T-helper 2 cell treated with Interferon-gamma antibody and Interleukin-4, amounts not matched to agents 100 ng/mL and 5 ng/mL, for 36 hours (primary cell): ENCODE measurements around the gene PDE4D. TPM values are rescaled to one million over a fixed set of nuclear protein-coding genes. Genes with fewer than 3 reads are reported as not detected.
"Not testable (repeated sequence)": the region's sequence is repeated elsewhere in the genome, so short reads cannot be mapped to it uniquely, and the experiment has no call there.

Source experiments
- intact Hi-C: fragments of 100-400 bp; cut with micrococcal nuclease; formaldehyde crosslinking; loops from one replicate; pipeline ENCODE4 v1.15.1; 2023
- total RNA-seq: library from RNA; stranded (reverse); gene quantifications from 2 replicates; pipeline ENCODE4 v1.2.3, GENCODE V29; 2022

The PDE4D gene
- total RNA-seq, 1 donor from 2014 or later = 60.2 TPM

DNA sequence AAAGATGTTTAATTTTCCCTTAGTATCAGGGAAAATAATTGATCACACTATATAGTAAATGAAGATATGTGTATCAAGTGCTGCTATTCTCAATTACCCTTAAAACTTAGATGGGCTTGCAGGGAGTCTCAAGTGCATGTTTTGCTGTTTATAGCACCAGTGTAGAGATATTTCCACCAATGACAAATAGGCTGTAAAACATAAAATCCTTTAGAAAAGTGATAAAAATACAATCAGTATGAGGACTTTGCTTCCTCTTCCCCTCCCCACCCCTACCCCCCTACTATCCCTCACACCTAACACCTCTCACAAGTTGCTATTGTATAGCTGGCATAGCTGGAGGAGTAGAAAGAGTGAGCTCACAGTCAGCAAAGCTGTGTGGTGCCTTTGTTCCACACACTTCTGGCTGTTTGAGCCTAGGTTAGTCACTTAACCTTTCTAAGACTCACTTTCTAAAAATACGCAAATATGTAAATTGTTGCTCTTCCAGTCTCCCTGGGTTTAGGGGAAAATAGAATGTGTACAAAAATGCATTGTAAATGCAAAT is 93.1 kb downstream of the PDE4D start:
- intact Hi-C loops = loop anchor here (1.0 kb wide), 3 partner anchors 76 to 410 kb away; no protein-coding TSS in a partner anchor

GRCh38 chr5:59799668-59800346 is 93.7 kb downstream of the PDE4D start:
- intact Hi-C loops = loop anchor here (1.0 to 10.0 kb wide), 7 partner anchors 48 to 611 kb away; no protein-coding TSS in a partner anchor

DNA sequence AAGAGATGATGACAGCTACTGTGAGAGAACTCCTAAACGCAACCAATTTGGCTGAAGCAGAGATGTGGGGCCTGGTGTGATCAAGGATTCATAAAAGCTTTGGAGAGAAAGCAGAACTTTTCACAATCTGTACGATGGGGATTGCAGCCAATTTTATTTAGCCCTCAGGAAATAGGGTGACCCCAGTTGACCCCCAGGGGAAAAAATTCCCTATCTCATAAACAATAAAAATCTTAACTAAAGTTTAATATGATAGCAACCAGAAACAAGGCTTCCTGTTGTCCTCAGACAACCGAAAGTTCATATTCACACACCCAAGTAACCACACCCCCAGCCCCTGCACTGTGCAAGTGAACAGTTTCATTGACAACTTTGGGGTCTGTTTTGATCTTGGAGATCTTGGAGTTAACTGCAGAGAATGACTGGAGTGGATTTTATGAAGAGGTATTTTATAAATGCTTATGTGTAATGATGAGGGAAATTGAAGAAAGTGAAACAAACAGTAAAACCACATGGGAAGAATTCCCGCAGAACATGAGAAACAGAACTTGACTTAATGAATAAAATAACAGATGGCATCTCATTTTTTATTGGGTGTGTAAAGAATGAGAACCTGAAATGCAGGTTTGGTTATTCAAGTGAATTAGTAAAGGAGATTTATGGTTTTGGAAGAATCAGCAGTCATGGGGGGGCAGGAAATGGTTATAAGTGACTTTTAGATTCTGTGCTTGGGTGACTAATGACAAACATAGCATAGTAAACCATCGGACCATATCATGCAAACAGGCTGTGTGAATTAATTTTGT is 94.5 kb downstream of the PDE4D start:
- intact Hi-C loops = loop anchor here (1.0 to 10.0 kb wide), 4 partner anchors 47 to 610 kb away; no protein-coding TSS in a partner anchor

DNA sequence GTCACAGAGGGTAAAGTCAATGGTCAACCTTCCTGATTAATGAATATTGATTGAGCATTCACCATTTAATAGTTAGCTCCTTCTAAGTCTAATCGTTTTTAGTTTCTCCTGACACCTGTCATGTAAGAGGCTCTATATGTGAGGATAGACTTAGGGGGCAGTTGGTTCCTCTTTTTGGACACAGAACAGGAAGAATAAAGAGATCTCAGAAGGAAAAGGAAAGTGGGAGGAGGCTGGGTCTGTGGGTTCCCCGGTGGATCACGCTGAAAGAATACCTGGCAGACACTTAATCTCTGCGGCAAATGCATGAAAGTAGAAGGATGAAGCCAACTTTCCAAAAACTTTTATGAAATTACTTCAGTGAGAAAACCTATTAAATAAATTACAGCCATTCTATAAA is 98.4 kb downstream of the PDE4D start:
- intact Hi-C loops = loop anchor here (5.0 to 10.0 kb wide), 2 partner anchors 43 to 200 kb away; no protein-coding TSS in a partner anchor

DNA sequence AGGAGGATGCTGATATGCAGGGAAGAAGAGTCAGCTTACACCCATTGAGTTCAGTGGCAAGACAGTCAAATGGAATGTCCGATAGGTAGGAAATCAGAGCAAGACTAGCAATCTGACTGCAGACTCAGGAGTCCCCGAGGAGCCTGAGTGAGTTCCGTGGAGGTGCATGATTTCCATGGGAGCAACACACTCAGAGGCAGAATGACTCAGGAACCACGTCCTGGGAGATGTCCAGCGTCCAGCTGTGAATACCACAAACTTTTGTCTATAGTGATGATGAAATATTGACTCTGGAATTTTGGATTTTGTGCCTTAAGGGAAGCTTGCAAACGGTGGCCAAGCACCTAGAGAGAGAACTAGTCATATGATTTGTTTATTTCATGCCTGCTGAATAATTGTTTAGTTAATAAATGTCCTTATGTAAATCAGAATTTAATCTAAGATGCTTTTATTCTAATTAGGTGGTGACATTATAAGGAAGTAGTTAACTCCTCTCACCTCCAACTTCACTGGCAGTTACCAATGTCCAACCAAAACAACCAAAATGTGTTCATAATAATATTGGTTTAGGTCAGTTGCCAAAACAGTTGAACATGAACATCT is 100.4 kb downstream of the PDE4D start:
- intact Hi-C loops = loop anchor here (5.0 to 10.0 kb wide), 2 partner anchors 198 to 906 kb away; no protein-coding TSS in a partner anchor

DNA sequence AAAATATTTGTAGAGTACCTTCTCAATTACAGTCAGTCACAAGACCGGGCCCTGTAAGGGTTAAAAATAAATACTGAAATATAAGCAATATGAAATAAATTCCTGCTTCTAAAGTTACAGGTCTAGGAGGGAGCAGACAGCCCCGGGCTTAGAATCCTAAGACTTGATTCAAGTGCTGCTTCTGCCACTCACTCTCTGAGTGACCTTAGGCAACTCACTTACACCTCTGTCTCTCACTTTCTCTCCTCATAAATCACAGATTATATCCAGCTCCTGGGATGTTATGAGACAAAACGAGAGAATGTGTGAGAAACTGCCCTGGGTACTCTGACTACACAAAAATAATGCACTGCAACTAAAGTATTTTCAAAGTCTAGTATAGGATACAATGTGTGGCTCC is 101.9 kb downstream of the PDE4D start:
- intact Hi-C loops = loop anchor here (5.0 to 10.0 kb wide), 2 partner anchors 197 to 904 kb away; no protein-coding TSS in a partner anchor

DNA sequence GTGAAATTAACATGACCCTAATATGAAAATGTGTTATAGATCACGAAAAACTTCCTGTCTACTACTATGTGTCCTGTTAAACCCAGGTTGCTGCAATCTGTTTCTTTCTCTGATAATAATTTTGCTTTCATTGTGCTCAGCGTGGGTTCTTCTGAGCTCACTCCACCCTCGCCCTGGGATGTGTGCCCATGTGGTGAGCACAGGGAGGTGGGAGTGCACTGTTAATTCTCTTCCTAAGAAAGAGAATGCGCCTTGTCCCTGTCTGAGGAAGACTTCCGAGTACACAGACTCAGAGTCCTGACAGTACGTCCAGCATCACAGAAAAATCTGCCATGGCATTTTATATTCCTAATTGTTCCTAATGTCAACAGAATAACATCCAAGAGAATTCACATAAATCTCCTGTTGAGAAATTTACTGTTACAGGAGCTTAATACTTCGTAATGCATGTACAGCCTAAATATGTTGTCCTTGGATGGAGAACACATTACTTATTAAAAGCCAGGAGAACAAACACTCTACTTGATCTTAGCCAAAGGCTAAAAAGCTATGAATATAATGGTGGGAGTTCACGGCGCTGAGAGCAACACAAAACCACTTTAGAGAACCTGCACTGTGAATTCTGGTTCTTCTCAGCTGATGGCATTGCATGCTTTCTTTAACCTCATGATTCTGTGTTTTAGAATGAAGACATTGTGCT is 102.6 kb downstream of the PDE4D start:
- intact Hi-C loops = loop anchor here (5.0 to 10.0 kb wide), 2 partner anchors 196 to 904 kb away; no protein-coding TSS in a partner anchor

DNA sequence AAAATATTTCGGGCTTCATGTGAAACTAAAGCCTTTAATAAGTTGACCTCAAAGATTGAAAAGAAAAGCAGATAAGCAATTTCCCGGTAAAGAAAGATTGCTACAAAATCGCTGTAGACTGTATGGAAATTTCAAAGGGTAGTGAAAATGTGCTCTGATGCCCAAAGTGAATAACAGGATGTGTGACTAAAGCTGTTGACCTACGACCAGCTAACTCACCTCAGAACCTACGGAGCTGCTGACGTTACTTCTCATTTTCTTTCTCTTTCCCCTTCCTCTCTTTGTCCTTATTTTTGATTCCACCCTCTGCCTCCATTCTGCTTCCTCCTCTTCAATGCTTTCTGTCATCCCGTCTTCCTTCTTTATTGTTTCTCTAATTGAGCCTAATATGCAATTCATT is 103.2 kb downstream of the PDE4D start:
- intact Hi-C loops = loop anchor here (5.0 to 10.0 kb wide), 2 partner anchors 196 to 903 kb away; no protein-coding TSS in a partner anchor

- intact Hi-C loops = loop anchor here (5.0 to 10.0 kb wide), 2 partner anchors 195 to 903 kb away; no protein-coding TSS in a partner anchor
These were observed 103.6 kb downstream of the PDE4D start for GRCh38 chr5:59789894-59790293.

- intact Hi-C loops = no loop called here
These were observed 104.3 kb downstream of the PDE4D start for GRCh38 chr5:59789197-59789596.

DNA sequence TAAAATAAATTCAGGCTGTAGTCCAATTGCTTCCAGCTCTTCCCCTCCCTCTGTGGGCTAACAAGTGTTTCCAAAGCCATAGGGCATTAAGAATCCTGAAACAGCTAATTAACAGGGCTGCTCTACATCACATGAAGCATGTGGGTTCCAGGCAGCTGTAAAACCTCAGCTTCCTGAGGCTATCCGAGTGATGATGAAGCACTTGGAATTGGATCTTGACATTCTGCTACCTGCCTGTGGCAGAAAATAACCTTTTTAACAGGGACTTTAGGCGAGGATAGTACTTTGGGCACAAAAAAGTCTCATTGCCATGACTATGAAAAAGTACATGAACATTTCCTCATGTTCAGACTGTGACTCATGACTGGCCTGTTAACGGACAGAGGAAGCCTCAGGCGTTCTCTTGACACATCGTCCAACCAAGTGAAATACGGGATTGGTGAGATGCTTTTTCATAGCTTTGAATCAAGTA is 107.2 kb downstream of the PDE4D start:
- intact Hi-C loops = no loop called here

DNA sequence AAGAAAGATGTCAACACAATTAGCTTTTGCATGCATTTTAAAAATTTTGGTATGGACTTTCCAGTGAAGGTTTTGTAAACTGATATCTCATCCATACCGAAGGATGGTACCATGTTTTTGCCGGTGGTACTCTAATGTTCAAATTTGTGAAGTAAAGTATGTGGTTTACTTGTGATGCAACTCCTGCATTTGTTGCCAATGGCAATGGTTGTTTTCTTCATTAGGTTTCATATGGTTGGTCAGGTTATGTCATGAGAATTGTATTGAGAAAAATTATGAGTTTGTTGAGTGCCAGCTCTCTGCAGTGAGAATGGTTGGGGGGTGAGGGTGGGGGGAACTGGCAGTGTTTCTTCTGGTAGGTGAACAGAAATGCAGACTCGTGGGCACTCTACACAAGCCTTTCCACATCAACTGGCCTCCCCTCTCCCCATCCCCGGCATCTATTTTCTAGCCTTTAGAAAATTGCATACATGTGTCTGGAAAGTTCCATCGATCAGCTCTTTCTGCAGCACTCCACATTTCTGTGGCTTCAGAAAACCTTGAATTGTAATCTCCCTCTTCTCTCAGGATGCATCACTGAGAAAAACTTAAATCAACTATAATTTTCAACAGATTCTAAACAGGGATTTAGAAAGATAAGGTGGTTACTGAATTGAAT is 107.7 kb downstream of the PDE4D start:
- intact Hi-C loops = no loop called here

- intact Hi-C loops = not testable (repeated sequence)
These were observed 108.8 kb downstream of the PDE4D start for GRCh38 chr5:59784708-59785107.

DNA sequence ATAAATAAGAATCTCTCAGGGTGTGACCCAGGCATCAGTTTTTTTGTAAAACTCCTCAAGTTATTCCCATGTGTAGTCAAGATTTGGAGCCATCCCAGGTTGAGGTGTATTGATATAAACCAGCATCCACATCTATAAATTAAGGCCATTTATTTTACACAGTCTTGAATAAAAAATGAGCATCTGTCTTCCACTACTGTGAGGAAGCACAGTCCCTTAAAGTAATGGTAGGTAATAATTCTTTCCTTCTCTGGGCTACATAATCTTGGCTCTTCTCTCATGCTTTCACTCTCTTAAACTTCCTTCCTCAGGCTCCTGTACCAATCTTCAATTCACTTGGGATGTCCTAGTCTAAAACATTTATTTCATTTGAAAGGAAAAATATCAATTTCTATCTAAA is 110.3 kb downstream of the PDE4D start:
- intact Hi-C loops = no loop called here

- intact Hi-C loops = no loop called here
These were observed 110.7 kb downstream of the PDE4D start for GRCh38 chr5:59782856-59783255.

DNA sequence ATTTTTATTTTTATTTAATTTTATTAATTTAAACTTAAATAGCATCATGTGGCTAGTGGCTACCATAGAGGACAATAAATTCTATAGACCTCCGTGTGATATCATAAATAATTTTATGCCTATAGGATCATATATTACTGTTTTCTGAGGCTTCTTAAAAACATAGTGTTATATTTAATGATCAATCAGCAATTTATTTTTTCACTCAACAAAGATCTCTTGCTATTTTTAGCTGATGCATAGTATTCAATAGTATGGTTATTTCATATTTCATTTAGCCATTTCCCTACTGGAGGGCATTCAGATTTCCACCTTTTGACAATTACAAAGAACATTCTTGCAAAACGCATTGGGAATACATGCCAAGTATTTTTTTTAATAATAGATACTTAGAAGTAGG is 114.1 kb downstream of the PDE4D start:
- intact Hi-C loops = no loop called here

DNA sequence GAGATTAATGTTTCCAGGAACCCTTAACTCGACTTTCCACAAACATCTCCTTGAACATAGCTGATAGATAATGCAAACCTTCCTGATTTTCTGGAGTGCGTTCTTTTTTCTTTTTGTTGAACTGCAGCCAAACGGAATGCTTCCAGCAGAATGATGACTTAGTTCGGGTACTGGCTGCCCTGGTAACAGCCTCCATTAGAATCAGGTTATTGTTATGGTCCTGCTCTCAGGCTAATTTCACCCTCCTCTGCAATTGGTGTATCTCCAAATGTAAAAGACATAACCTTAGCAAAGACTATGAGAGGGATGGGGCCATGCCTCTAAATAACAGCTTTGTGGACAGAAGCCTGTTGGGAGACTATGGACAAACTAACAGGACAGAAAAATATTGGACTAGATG is 116.5 kb downstream of the PDE4D start:
- intact Hi-C loops = no loop called here

DNA sequence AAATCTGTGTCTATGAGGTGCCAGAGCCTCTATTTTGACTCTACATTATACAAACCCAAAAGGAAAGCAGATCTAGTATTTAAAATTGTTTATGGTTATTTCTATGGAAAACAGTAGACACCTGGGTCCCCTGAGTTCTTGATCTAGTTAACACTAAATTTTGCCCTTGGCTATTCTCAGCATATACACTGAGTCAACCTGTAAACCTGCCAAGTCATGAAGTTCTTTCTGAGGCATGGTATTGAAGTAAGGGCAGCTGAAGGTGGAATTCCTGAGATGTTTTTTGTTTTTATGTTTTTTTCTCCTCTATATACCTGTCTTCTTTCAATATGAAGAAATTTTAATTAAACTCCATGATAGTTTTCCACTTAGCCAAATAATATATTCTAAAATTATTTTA is 120.2 kb downstream of the PDE4D start:
- intact Hi-C loops = no loop called here

GRCh38 chr5:59772757-59773156 is 120.8 kb downstream of the PDE4D start:
- intact Hi-C loops = no loop called here

GRCh38 chr5:59772206-59772605 is 121.3 kb downstream of the PDE4D start:
- intact Hi-C loops = no loop called here
